ENCODE results near the gene MBNL1.

The MBNL1 gene

GRCh38 chr3:152235709-152236298 lies 32.9 kb upstream of the MBNL1 start:
- no peak for TF ChIP-seq CTCF (IDR thresholded peaks at IDR 0.05; ENCODE audit: borderline replicate concordance, control extremely low read depth, extremely low read depth, insufficient read depth, missing control alignments)
- no peak for DNase-seq (ENCODE audit: low spot score)
- in situ Hi-C loops (cut with MboI; ENCODE audit: low sequenced_read_pairs, unreplicated experiment): no loop called here

GRCh38 chr3:152236716-152237115 lies 32.0 kb upstream of the MBNL1 start:
- no peak for DNase-seq (ENCODE audit: low spot score)
- in situ Hi-C loops (cut with MboI; ENCODE audit: low sequenced_read_pairs, unreplicated experiment): no loop called here
- TF ChIP-seq CTCF (IDR thresholded peaks at IDR 0.05; ENCODE audit: borderline replicate concordance, control extremely low read depth, extremely low read depth, insufficient read depth, missing control alignments): no peak

- TF ChIP-seq CTCF (IDR thresholded peaks at IDR 0.05; ENCODE audit: borderline replicate concordance, control extremely low read depth, extremely low read depth, insufficient read depth, missing control alignments): no peak
- in situ Hi-C loops (cut with MboI; ENCODE audit: low sequenced_read_pairs, unreplicated experiment): no loop called here
- DNase-seq (ENCODE audit: low spot score): no peak
Measured at GRCh38 chr3:152241142-152242017, 27.3 kb upstream of the MBNL1 start.

GRCh38 chr3:152243301-152243711 lies 25.4 kb upstream of the MBNL1 start:
- TF ChIP-seq CTCF (IDR thresholded peaks at IDR 0.05; ENCODE audit: borderline replicate concordance, control extremely low read depth, extremely low read depth, insufficient read depth, missing control alignments): no peak
- DNase-seq (ENCODE audit: low spot score): no peak
- in situ Hi-C loops (cut with MboI; ENCODE audit: low sequenced_read_pairs, unreplicated experiment): no loop called here

GRCh38 chr3:152243721-152244516 lies 24.8 kb upstream of the MBNL1 start:
- TF ChIP-seq CTCF (IDR thresholded peaks at IDR 0.05; ENCODE audit: borderline replicate concordance, control extremely low read depth, extremely low read depth, insufficient read depth, missing control alignments): no peak
- DNase-seq (ENCODE audit: low spot score): no peak
- in situ Hi-C loops (cut with MboI; ENCODE audit: low sequenced_read_pairs, unreplicated experiment): no loop called here

GRCh38 chr3:152244517-152244888 lies 24.2 kb upstream of the MBNL1 start:
- in situ Hi-C loops (cut with MboI; ENCODE audit: low sequenced_read_pairs, unreplicated experiment): no loop called here
- no peak for TF ChIP-seq CTCF (IDR thresholded peaks at IDR 0.05; ENCODE audit: borderline replicate concordance, control extremely low read depth, extremely low read depth, insufficient read depth, missing control alignments)
- no peak for DNase-seq (ENCODE audit: low spot score)

Data from GM13976 (cell line).